ENCODE data around the gene ASIC5. TPM values are rescaled to one million over a fixed set of nuclear protein-coding genes. Genes with fewer than 3 reads are reported as not detected.
"Not testable (repeated sequence)": the region's sequence is repeated elsewhere in the genome, so short reads cannot be mapped to it uniquely, and the experiment has no call there.

ASIC5 gene
- total RNA-seq, 4 donors from 2014 or later, result not detected

DNA sequence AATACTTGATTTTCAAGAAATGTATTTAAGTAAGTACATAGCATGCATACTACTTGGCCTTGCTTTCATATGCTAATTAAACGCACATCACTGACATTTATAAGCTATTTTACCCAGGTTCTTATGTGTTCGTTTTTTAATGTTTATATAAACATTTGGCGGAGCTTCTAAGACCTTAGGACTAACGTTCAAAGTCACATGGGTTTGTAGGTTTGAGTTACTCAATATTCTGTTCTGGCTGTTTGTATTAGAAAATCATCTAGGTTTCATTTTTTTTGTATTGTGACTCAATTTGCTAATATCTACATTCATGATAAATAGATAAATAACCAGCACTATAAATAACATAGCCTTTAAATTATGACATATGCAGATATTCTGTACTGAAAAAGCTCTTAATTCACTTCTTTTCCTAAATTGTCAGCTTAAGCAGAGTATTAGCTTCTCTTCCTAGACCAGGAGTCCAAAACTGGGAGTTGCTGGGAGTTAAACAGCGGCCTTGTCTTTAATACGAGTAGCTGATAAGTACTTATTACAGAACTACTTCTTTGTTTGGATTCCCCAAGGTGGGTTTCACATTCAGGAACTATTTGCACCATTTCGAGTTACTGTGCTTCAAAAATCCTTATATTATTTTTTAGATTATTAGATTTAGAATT, 65.3 kb downstream of the ASIC5 start:
- intact Hi-C loops (cut with DNase I; ENCODE audit: low total_unique reads), result loop anchor here (5.0 kb wide), 1 partner anchor 396 kb away; no protein-coding TSS in a partner anchor
- peaks cover 3 to 11% (median 8%) of the 10 kb centered on the region in 4 donors for H3K4me1 ChIP-seq
- DNase-seq, result no peak
- H3K27me3 ChIP-seq, result no peaks in the 10 kb centered on the region
- H3K4me3 ChIP-seq, result no peak overlapping the region
- in situ Hi-C loops (cut with MboI; ENCODE audit: low pct_ligation_motif_present in 1 of 4, low pct_unique_long_range_greater_than_20kb in 1 of 4, low sequenced_read_pairs in 3 of 4), result loop anchor here in 1 of 4 donors (10.0 kb wide), 1 partner anchor 154 kb away; the partner anchor contains the start of gene CTSO
- peak overlapping the region in 3 of 4 donors; percentile 64 to 76 (median 75) for H3K27ac ChIP-seq
- no peak for TF ChIP-seq EP300 (IDR thresholded peaks at IDR 0.05; ENCODE audit: low read depth)
- TF ChIP-seq POLR2A (IDR thresholded peaks at IDR 0.05), result no peak
- no peak for TF ChIP-seq POLR2AphosphoS5 (IDR thresholded peaks at IDR 0.05)
- TF ChIP-seq, protein P1, sequence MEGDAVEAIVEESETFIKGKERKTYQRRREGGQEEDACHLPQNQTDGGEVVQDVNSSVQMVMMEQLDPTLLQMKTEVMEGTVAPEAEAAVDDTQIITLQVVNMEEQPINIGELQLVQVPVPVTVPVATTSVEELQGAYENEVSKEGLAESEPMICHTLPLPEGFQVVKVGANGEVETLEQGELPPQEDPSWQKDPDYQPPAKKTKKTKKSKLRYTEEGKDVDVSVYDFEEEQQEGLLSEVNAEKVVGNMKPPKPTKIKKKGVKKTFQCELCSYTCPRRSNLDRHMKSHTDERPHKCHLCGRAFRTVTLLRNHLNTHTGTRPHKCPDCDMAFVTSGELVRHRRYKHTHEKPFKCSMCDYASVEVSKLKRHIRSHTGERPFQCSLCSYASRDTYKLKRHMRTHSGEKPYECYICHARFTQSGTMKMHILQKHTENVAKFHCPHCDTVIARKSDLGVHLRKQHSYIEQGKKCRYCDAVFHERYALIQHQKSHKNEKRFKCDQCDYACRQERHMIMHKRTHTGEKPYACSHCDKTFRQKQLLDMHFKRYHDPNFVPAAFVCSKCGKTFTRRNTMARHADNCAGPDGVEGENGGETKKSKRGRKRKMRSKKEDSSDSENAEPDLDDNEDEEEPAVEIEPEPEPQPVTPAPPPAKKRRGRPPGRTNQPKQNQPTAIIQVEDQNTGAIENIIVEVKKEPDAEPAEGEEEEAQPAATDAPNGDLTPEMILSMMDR (IDR thresholded peaks at IDR 0.05), result no peak
- WGBS, 2 donors (ENCODE audit: low coverage in 1 of 2), result 72 to 77% methylated on average over 7 of the region's 7 CpGs
- no peaks in the 10 kb centered on the region for H3K9me3 ChIP-seq
- H3K36me3 ChIP-seq, result no peaks in the 10 kb centered on the region

DNA sequence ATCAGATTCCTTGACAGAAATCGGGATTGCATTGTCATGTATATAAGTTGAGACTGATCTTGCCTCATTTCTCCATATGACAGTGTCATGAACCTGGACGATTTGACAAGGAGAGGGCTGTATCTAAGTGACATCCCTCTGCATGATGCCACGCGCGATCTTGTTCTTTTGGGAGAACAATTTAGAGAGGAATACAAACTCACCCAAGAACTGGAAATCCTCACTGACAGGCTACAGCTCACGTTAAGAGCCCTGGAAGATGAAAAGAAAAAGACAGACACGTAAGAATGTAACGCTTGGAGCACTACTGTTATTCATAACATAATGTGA, 66.3 kb downstream of the ASIC5 start:
- in situ Hi-C loops (cut with MboI; ENCODE audit: low pct_ligation_motif_present in 1 of 4, low pct_unique_long_range_greater_than_20kb in 1 of 4, low sequenced_read_pairs in 3 of 4), result loop anchor here (10.0 to 25.0 kb wide), 3 partner anchors 155 to 362 kb away; partner anchors contain the start of gene CTSO (in 1 of the 4)
- TF ChIP-seq, protein P1 (IDR thresholded peaks at IDR 0.05), result no peak
- TF ChIP-seq POLR2A (IDR thresholded peaks at IDR 0.05), result no peak
- TF ChIP-seq EP300 (IDR thresholded peaks at IDR 0.05; ENCODE audit: low read depth), result no peak
- TF ChIP-seq POLR2AphosphoS5 (IDR thresholded peaks at IDR 0.05), result no peak
- DNase-seq, result no peak
- Histone ChIP-seq H3K27me3 (no peaks in the 10 kb centered on the region), H3K4me1 (peaks cover 3 to 11% (median 8%) of the 10 kb centered on the region in 4 donors), H3K9me3 (no peaks in the 10 kb centered on the region), H3K27ac (peak overlapping the region in 2 of 4 donors; percentile 11 to 76), H3K4me3 (no peak overlapping the region), H3K36me3 (no peaks in the 10 kb centered on the region)
- intact Hi-C loops (cut with DNase I; ENCODE audit: low total_unique reads), result loop anchor here (5.0 kb wide), 1 partner anchor 398 kb away; no protein-coding TSS in a partner anchor
- WGBS, 2 donors (ENCODE audit: low coverage in 1 of 2), result 71 to 78% methylated on average over 7 to 8 of the region's 8 CpGs

DNA sequence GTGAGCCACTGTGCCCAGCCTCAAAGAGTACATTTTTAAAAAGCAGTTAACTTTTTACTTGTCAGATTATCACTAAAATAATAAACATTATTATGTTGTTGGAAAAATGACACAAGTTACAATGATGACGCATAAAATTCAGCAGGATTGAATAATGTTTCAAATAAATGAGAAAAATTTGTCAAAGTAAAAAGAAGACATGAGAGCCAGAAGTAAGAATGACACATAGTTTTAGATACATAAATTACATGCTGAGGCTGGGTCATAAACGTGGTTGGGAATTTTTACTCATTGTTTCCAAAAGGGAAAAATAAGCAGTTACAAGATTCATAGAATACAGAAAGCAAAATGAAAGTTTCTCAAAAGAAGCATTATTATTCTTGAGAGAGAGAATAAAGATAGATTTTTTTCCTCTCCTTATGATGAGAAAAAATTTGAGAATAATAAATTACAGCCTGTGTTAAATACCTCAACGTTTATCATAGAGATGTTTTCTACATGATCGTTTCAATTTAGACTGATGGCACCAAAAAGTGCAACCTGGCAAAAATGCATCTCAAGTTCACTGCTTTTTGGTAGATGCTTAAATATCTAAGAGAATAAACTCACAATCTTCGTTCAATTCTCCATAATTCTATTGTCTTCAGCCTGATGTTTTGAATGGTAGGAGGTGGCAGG, 66.8 kb downstream of the ASIC5 start:
- in situ Hi-C loops (cut with MboI; ENCODE audit: low pct_ligation_motif_present in 1 of 4, low pct_unique_long_range_greater_than_20kb in 1 of 4, low sequenced_read_pairs in 3 of 4), result loop anchor here in 3 of 4 donors (10.0 to 25.0 kb wide), 2 partner anchors 354 to 362 kb away; no protein-coding TSS in a partner anchor
- 55 to 62% methylated on average over 5 of the region's 5 CpGs for WGBS, 2 donors (ENCODE audit: low coverage in 1 of 2)
- no peaks in the 10 kb centered on the region for H3K27me3 ChIP-seq
- intact Hi-C loops (cut with DNase I; ENCODE audit: low total_unique reads), result no loop called here
- DNase-seq, result no peak
- peak overlapping the region in 2 of 4 donors; percentile 11 to 76 for H3K27ac ChIP-seq
- TF ChIP-seq POLR2AphosphoS5 (IDR thresholded peaks at IDR 0.05) (no peak), EP300 (IDR thresholded peaks at IDR 0.05; ENCODE audit: low read depth) (no peak), POLR2A (IDR thresholded peaks at IDR 0.05) (no peak)
- TF ChIP-seq, protein P1 (IDR thresholded peaks at IDR 0.05), result no peak
- H3K4me1 ChIP-seq, result peaks cover 3 to 11% (median 8%) of the 10 kb centered on the region in 4 donors
- H3K36me3 ChIP-seq, result no peaks in the 10 kb centered on the region
- H3K9me3 ChIP-seq, result no peaks in the 10 kb centered on the region
- H3K4me3 ChIP-seq, result no peak overlapping the region

DNA sequence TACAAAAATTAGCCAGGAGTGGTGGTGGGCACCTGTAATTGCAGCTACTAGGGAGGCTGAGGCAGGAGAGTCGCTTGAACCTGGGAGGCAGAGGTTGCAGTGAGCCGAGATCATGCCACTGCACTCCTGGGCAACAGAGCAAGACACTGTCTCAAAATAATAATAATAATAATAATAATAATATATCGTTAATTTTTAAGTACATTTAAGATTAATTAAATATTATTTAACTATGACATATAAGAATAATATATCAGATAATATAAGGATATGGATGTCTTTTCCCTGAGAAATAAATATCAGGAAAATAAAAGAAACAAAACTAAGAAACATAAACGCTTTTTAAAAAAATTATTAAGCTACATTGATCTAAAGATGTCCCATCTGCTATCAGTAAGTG, 68.5 kb downstream of the ASIC5 start:
- DNase-seq; H3K27me3 ChIP-seq; H3K36me3 ChIP-seq; H3K27ac ChIP-seq; intact Hi-C loops (cut with DNase I; ENCODE audit: low total_unique reads); H3K4me3 ChIP-seq; H3K9me3 ChIP-seq: not testable (repeated sequence)
- peaks cover 0 to 11% (median 6%) of the 10 kb centered on the region in 4 donors for H3K4me1 ChIP-seq
- in situ Hi-C loops (cut with MboI; ENCODE audit: low pct_ligation_motif_present in 1 of 4, low pct_unique_long_range_greater_than_20kb in 1 of 4, low sequenced_read_pairs in 3 of 4), result loop anchor here in 3 of 4 donors (10.0 to 25.0 kb wide), 2 partner anchors 353 to 360 kb away; no protein-coding TSS in a partner anchor
- WGBS, 2 donors (ENCODE audit: low coverage in 1 of 2), result 87 to 89% methylated on average over 4 of the region's 4 CpGs
